ENCODE data around the gene TRIM3. TPM values are rescaled to one million over a fixed set of nuclear protein-coding genes. Genes with fewer than 3 reads are reported as not detected.
A peak's percentile ranks its signal among the peaks of the same experiment; 100 is the strongest.

TRIM3 gene
- total RNA-seq, 2 donors from 2014 or later, result 40.3 to 40.4 TPM

- H3K4me1 ChIP-seq (ENCODE audit: control insufficient read depth in 1 of 2, low read depth in 2 of 2), result peaks cover 8 to 34% of the 10 kb centered on the region in 2 donors
These were observed 23.5 kb upstream of the TRIM3 start, which contains the start of gene DNHD1 for GRCh38 chr11:6497069-6497839. Gene DNHD1 (plus strand): TSS chr11:6497280. CDS start chr11:6498216, 936 bp downstream.

GRCh38 chr11:6489306-6489705 lies 15.6 kb upstream of the TRIM3 start:
- no peak for TF ChIP-seq CTCF (IDR thresholded peaks at IDR 0.05)
- H3K9me3 ChIP-seq, result no peaks in the 10 kb centered on the region
- H3K36me3 ChIP-seq, result no peaks in the 10 kb centered on the region
- no peaks in the 10 kb centered on the region for H3K4me1 ChIP-seq (ENCODE audit: control insufficient read depth in 1 of 2, low read depth in 2 of 2)
- H3K27me3 ChIP-seq (replicated peaks; ENCODE audit: insufficient read depth), result no peaks in the 10 kb centered on the region
- ATAC-seq (ENCODE audit: insufficient number of reproducible peaks, low FRiP score, low read depth) (no peak), DNase-seq (ENCODE audit: low spot score) (no peak)
- H3K4me3 ChIP-seq, result no peak overlapping the region
- H3K27ac ChIP-seq, result no peak overlapping the region

More at GRCh38 chr11:6497069-6497839, 23.5 kb upstream of the TRIM3 start, which contains the start of gene DNHD1:
- DNase-seq (ENCODE audit: low spot score) (no peak), ATAC-seq (ENCODE audit: insufficient number of reproducible peaks, low FRiP score, low read depth) (no peak)
- TF ChIP-seq CTCF (IDR thresholded peaks at IDR 0.05), result no peak
- H3K4me3 ChIP-seq, result no peak within 1 kb of the TSS
- H3K27ac ChIP-seq, result peak within 1 kb of the TSS; percentile 64 to 75
- no peaks in the 10 kb centered on the region for H3K27me3 ChIP-seq (replicated peaks; ENCODE audit: insufficient read depth)
- H3K9me3 ChIP-seq, result no peaks in the 10 kb centered on the region
- no peaks in the 10 kb centered on the region for H3K36me3 ChIP-seq

GRCh38 chr11:6488821-6489220 lies 15.1 kb upstream of the TRIM3 start:
- no peak for TF ChIP-seq CTCF (IDR thresholded peaks at IDR 0.05)

GRCh38 chr11:6488342-6488741 lies 14.6 kb upstream of the TRIM3 start:
- no peak for TF ChIP-seq CTCF (IDR thresholded peaks at IDR 0.05)
- no peak for ATAC-seq (ENCODE audit: insufficient number of reproducible peaks, low FRiP score, low read depth)

More at GRCh38 chr11:6488821-6489220, 15.1 kb upstream of the TRIM3 start:
- DNase-seq (ENCODE audit: low spot score) (no peak), ATAC-seq (ENCODE audit: insufficient number of reproducible peaks, low FRiP score, low read depth) (no peak)
- no peaks in the 10 kb centered on the region for H3K36me3 ChIP-seq
- no peak overlapping the region for H3K27ac ChIP-seq
- no peaks in the 10 kb centered on the region for H3K27me3 ChIP-seq (replicated peaks; ENCODE audit: insufficient read depth)
- H3K4me1 ChIP-seq (ENCODE audit: control insufficient read depth in 1 of 2, low read depth in 2 of 2), result no peaks in the 10 kb centered on the region
- H3K4me3 ChIP-seq, result no peak overlapping the region
- no peaks in the 10 kb centered on the region for H3K9me3 ChIP-seq

GRCh38 chr11:6486938-6487337 lies 13.2 kb upstream of the TRIM3 start:
- H3K36me3 ChIP-seq, result no peaks in the 10 kb centered on the region
- TF ChIP-seq CTCF (IDR thresholded peaks at IDR 0.05), result no peak
- H3K4me3 ChIP-seq, result no peak overlapping the region
- DNase-seq (ENCODE audit: low spot score) (no peak), ATAC-seq (ENCODE audit: insufficient number of reproducible peaks, low FRiP score, low read depth) (no peak)
- H3K9me3 ChIP-seq, result no peaks in the 10 kb centered on the region
- no peaks in the 10 kb centered on the region for H3K27me3 ChIP-seq (replicated peaks; ENCODE audit: insufficient read depth)
- peaks cover 8 to 9% of the 10 kb centered on the region in 2 donors for H3K4me1 ChIP-seq (ENCODE audit: control insufficient read depth in 1 of 2, low read depth in 2 of 2)
- no peak overlapping the region for H3K27ac ChIP-seq

More at GRCh38 chr11:6488342-6488741, 14.6 kb upstream of the TRIM3 start:
- no peaks in the 10 kb centered on the region for H3K27me3 ChIP-seq (replicated peaks; ENCODE audit: insufficient read depth)
- H3K4me1 ChIP-seq (ENCODE audit: control insufficient read depth in 1 of 2, low read depth in 2 of 2), result no peaks in the 10 kb centered on the region
- H3K36me3 ChIP-seq, result no peaks in the 10 kb centered on the region
- DNase-seq (ENCODE audit: low spot score), result no peak
- H3K9me3 ChIP-seq, result no peaks in the 10 kb centered on the region
- H3K27ac ChIP-seq, result no peak overlapping the region
- H3K4me3 ChIP-seq, result no peak overlapping the region
